ENCODE measurements around the gene TMEM132C. TPM values are rescaled to one million over a fixed set of nuclear protein-coding genes. Genes with fewer than 3 reads are reported as not detected.

TMEM132C gene
- total and polyA plus RNA-seq, 2 of the 4 experiments (the other 2 are of a cell fraction) = not detected

DNA sequence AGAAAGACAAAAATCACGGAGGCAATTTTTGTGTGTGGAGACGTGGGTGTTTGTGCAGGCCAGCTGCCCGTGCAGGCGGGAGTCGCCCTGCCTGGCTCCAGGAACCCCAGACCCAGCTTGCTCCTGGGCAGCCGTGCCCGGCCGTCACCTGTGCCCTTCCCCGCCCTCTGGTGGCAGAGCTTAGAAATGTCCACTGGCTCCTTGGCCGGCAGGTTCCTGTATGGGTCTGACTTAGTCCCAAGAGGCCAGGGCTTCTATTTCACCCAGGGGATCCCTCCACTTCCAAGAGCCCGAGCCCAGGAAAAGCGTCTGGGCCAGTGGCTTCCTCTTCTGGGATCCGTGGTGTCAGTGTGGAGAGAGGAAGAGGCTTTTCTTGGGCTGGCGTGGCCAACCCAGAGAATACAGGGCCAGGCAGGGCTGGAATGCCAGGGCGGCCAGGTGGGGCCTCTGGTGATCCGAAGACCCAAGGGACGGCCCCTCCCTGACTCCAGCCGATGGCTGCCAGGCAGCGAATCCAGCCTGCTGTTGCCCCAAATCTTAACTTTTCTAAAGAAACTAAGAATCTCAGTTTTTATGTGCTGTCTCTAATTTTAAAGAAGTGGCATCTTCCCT, 120.9 kb downstream of the TMEM132C start:
- no peak overlapping the region for H2BK5ac ChIP-seq (ENCODE audit: low read depth, low read length, poor library complexity, severe bottlenecking)
- no peak overlapping the region for H2BK20ac ChIP-seq (ENCODE audit: low read depth, low read length)
- no peak overlapping the region for H3K27ac ChIP-seq (ENCODE audit: insufficient read depth, low read length)
- intact Hi-C loops (cut with micrococcal nuclease) (no loop called here), in situ Hi-C loops (cut with MboI; ENCODE audit: low sequenced_read_pairs) (no loop called here), dilution Hi-C loops (cut with HindIII; ENCODE audit: low sequenced_read_pairs, unreplicated experiment) (no loop called here)
- H2AK9ac ChIP-seq (replicated peaks; ENCODE audit: low read depth, low read length, poor library complexity) = no peak overlapping the region
- 43% methylated on average over 4 of the region's 19 CpGs; no CpG with 5 or more reads in 1 of the 2 experiments for WGBS, 2 experiments (ENCODE audit: extremely low coverage in 2 of 2, insufficient read length in 1 of 2)
- H2AFZ ChIP-seq (replicated peaks; ENCODE audit: low read length, poor library complexity) = no peak overlapping the region
- ATAC-seq (ENCODE audit: low read depth) (no peak), DNase-seq (no peak)
- no peak overlapping the region for H4K8ac ChIP-seq (ENCODE audit: low read depth in 2 of 2, low read length in 2 of 2)
- H3K18ac ChIP-seq (ENCODE audit: low read depth, low read length) = no peak overlapping the region
- no peak overlapping the region for H2AK5ac ChIP-seq (ENCODE audit: low read depth, low read length)
- H2BK15ac ChIP-seq (ENCODE audit: low read depth, low read length) = no peak overlapping the region
- no peak overlapping the region for H3K4me3 ChIP-seq (ENCODE audit: insufficient read depth, low read depth, low read length)
- no peak overlapping the region for H3K9ac ChIP-seq (ENCODE audit: low read depth, low read length)
- no peak overlapping the region for H3K56ac ChIP-seq (ENCODE audit: extremely low read depth, insufficient read depth, low read length)
- no peaks in the 10 kb centered on the region for H3K27me3 ChIP-seq (ENCODE audit: control insufficient read depth, insufficient read depth, low read length)
- H3K36me3 ChIP-seq (ENCODE audit: control insufficient read depth, insufficient read depth, low read length) = no peaks in the 10 kb centered on the region
- no TSS peak for BruUV-seq (replicated peaks)
- TF ChIP-seq MAFK (IDR thresholded peaks at IDR 0.05; ENCODE audit: low read depth, low read length) (no peak), RCOR1 (IDR thresholded peaks at IDR 0.05; ENCODE audit: insufficient replicate concordance, low read length) (no peak), SMC3 (IDR thresholded peaks at IDR 0.05; ENCODE audit: low read depth, low read length) (no peak)
- no peak overlapping the region for H3K14ac ChIP-seq (replicated peaks; ENCODE audit: low read depth, low read length)
- no peaks in the 10 kb centered on the region for H3K9me1 ChIP-seq (ENCODE audit: insufficient read depth, low read length)
- no peak overlapping the region for H3K4me2 ChIP-seq (ENCODE audit: low read depth, low read length)
- no peak overlapping the region for H3K4ac ChIP-seq (ENCODE audit: low read depth, low read length)
- H2BK120ac ChIP-seq (ENCODE audit: low read depth, low read length) = no peak overlapping the region
- H3K79me1 ChIP-seq (ENCODE audit: low read depth in 1 of 2, low read length in 2 of 2) = no peaks in the 10 kb centered on the region
- no peak overlapping the region for H4K5ac ChIP-seq (ENCODE audit: low read depth, low read length)
- no peak overlapping the region for H4K91ac ChIP-seq (ENCODE audit: insufficient read depth, low read depth, low read length)
- CTCF ChIA-PET = no interaction called here
- no peaks in the 10 kb centered on the region for H4K20me1 ChIP-seq (ENCODE audit: insufficient read depth, low read length)
- H3K9me3 ChIP-seq (ENCODE audit: control insufficient read depth, insufficient read depth, low read length) = peaks cover 44% of the 10 kb centered on the region
- H3K4me1 ChIP-seq (ENCODE audit: control insufficient read depth, insufficient read depth, low read length) = no peaks in the 10 kb centered on the region
- POLR2A ChIA-PET (ENCODE audit: unreplicated experiment) = no interaction called here
- H3K23ac ChIP-seq (ENCODE audit: low read depth, low read length) = no peak overlapping the region

All from IMR-90 (cell line).